Transverse colon (tissue), 4 donors: ENCODE measurements around the gene BMAL2. TPM values are rescaled to one million over a fixed set of nuclear protein-coding genes. Genes with fewer than 3 reads are reported as not detected.
A peak's percentile ranks its signal among the peaks of the same experiment; 100 is the strongest.

Experiments
- DNase-seq: peaks from one replicate; pipeline ENCODE4 v3.0.0-alpha.2; 2019
- H3K27ac ChIP-seq, 4 donors: fragments of 200-600 bp; sonication (generic); 2 replicates each; pipeline ENCODE4 v1.5.1; 2016 to 2018; ENCODE audit warnings: inconsistent platforms in 4 of 4
- H3K27me3 ChIP-seq: fragments of 200-600 bp; sonication (generic); 2 replicates; pipeline ENCODE4 v1.5.1; 2017; ENCODE audit warnings: inconsistent platforms
- H3K36me3 ChIP-seq, 4 donors: fragments of 200-600 bp; sonication (generic); 2 replicates each; pipeline ENCODE4 v1.5.1; 2017 to 2019; ENCODE audit warnings: inconsistent platforms in 4 of 4
- H3K4me1 ChIP-seq, 4 donors: fragments of 200-600 bp; sonication (generic); 2 replicates each; pipeline ENCODE4 v1.5.1; 2017 to 2020; ENCODE audit warnings: inconsistent platforms in 4 of 4
- H3K4me3 ChIP-seq, 4 donors: fragments of 200-600 bp; sonication (generic); 1 replicate in 1 of 4; 2 replicates in 3 of 4; pipeline versions ENCODE4 v1.5.1 to v1.6.1; 2017 to 2019; ENCODE audit warnings: inconsistent platforms in 4 of 4
- H3K9me3 ChIP-seq, 2 donors: fragments of 200-600 bp; sonication (generic); 2 replicates each; pipeline ENCODE4 v1.5.1; 2017 to 2019; ENCODE audit warnings: inconsistent platforms in 2 of 2
- CTCF ChIP-seq, 5 experiments: fragments of 200-600 bp in 3 of 5; fragments of 450-650 bp in 2 of 5; sonication (generic) in 3 of 5; IDR thresholded peaks; 1 replicate in 2 of 5; 2 replicates in 3 of 5; pipeline ENCODE4 v1.5.1; 2016 to 2017; ENCODE audit warnings: antibody characterized with exemption in 5 of 5, inconsistent platforms in 3 of 5, mild to moderate bottlenecking in 2 of 5, moderate library complexity in 1 of 5
- EP300 ChIP-seq: sonication (generic); formaldehyde crosslinking; IDR thresholded peaks from one replicate; pipeline ENCODE4 v1.6.1; 2017; ENCODE audit warnings: antibody characterized with exemption, low read depth
- POLR2A ChIP-seq: fragments of 450-650 bp; IDR thresholded peaks from one replicate; pipeline ENCODE4 v1.6.1; 2016; ENCODE audit warnings: antibody characterized with exemption, mild to moderate bottlenecking, moderate library complexity
- POLR2AphosphoS5 ChIP-seq, 3 donors: sonication (generic); formaldehyde crosslinking; IDR thresholded peaks; one replicate each; pipeline ENCODE4 v1.6.1; 2016; ENCODE audit warnings: antibody characterized with exemption in 3 of 3
- WGBS, 2 donors: methylation state at CpG; one replicate each; pipeline ENCODE4 v1.1.5; 2018; ENCODE audit warnings: low coverage in 1 of 2; 5-methylcytosine and 5-hydroxymethylcytosine counted together
- in situ Hi-C, 4 donors: fragments of 200-750 bp; cut with MboI; loops; one replicate each; pipeline versions ENCODE4 v1.15.0 to v1.15.1; 2017; ENCODE audit warnings: low sequenced_read_pairs in 3 of 4, low pct_ligation_motif_present in 1 of 4, low pct_unique_long_range_greater_than_20kb in 1 of 4
- intact Hi-C: fragments of 100-400 bp; cut with DNase I; formaldehyde crosslinking; loops from one replicate; pipeline ENCODE4 v1.15.1; 2023; ENCODE audit warnings: low total_unique reads
- total RNA-seq, 4 donors: library from RNA; depleted of rRNA; stranded (reverse); fragments of >200 nt; gene quantifications; one replicate each; pipeline ENCODE4 v1.1.0, GENCODE V29; 2016

Gene BMAL2
- total RNA-seq, 4 donors from 2014 or later, result 0.75 to 1.7 (median 1.3) TPM

GRCh38 chr12:27319409-27319808, 13.2 kb upstream of the BMAL2 start:
- H3K4me1 ChIP-seq, result no peaks in the 10 kb centered on the region
- in situ Hi-C loops, result loop anchor here (10.0 to 25.0 kb wide), 3 partner anchors 182 to 285 kb away; no protein-coding TSS in a partner anchor
- H3K9me3 ChIP-seq, result no peaks in the 10 kb centered on the region
- no peaks in the 10 kb centered on the region for H3K27me3 ChIP-seq
- intact Hi-C loops, result no loop called here
- 28 to 63% methylated on average over 1 of the region's 1 CpG for WGBS, 2 donors
- peaks cover 0 to 79% (median 26%) of the 10 kb centered on the region in 4 donors for H3K36me3 ChIP-seq
- no peak for TF ChIP-seq POLR2A
- no peak for TF ChIP-seq POLR2AphosphoS5 (IDR thresholded peaks at IDR 0.05)
- no peak for TF ChIP-seq EP300
- no peak overlapping the region for H3K27ac ChIP-seq
- H3K4me3 ChIP-seq, result no peak overlapping the region
- DNase-seq, result no peak

- no peak for TF ChIP-seq POLR2AphosphoS5 (IDR thresholded peaks at IDR 0.05)
- no peak for TF ChIP-seq CTCF (IDR thresholded peaks at IDR 0.05)
- TF ChIP-seq EP300, result no peak
- no peak for TF ChIP-seq POLR2A
- in situ Hi-C loops (loop anchor here (10.0 to 25.0 kb wide), 3 partner anchors 183 to 285 kb away; no protein-coding TSS in a partner anchor), intact Hi-C loops (no loop called here)
Observed at GRCh38 chr12:27319848-27320247, 12.8 kb upstream of the BMAL2 start.

GRCh38 chr12:27324530-27324929, 8.1 kb upstream of the BMAL2 start:
- DNase-seq, result no peak

More at GRCh38 chr12:27319848-27320247, 12.8 kb upstream of the BMAL2 start:
- Histone ChIP-seq H3K9me3 (no peaks in the 10 kb centered on the region), H3K27ac (no peak overlapping the region), H3K36me3 (peaks cover 0 to 75% (median 25%) of the 10 kb centered on the region in 4 donors), H3K27me3 (no peaks in the 10 kb centered on the region), H3K4me3 (no peak overlapping the region), H3K4me1 (no peaks in the 10 kb centered on the region)
- 100% methylated on average over 2 of the region's 2 CpGs for WGBS, 2 donors
- DNase-seq, result no peak

GRCh38 chr12:27330846-27331245, 1.8 kb upstream of the BMAL2 start:
- in situ Hi-C loops (no loop called here), intact Hi-C loops (no loop called here)
- Histone ChIP-seq H3K27ac (peak overlapping the region in 2 of 4 donors; percentile 36 to 70), H3K36me3 (peaks cover 0 to 3% (median 0%) of the 10 kb centered on the region in 4 donors), H3K9me3 (no peaks in the 10 kb centered on the region), H3K4me1 (peaks cover 0 to 28% (median 13%) of the 10 kb centered on the region in 4 donors), H3K27me3 (peaks cover 20% of the 10 kb centered on the region), H3K4me3 (no peak overlapping the region)
- TF ChIP-seq EP300, result no peak
- no peak for TF ChIP-seq POLR2AphosphoS5 (IDR thresholded peaks at IDR 0.05)
- no peak for TF ChIP-seq POLR2A
- no peak for TF ChIP-seq CTCF (IDR thresholded peaks at IDR 0.05)
- 40 to 58% methylated on average over 1 of the region's 1 CpG for WGBS, 2 donors
- no peak for DNase-seq

More at GRCh38 chr12:27324530-27324929, 8.1 kb upstream of the BMAL2 start:
- no peak overlapping the region for H3K4me3 ChIP-seq
- H3K9me3 ChIP-seq, result no peaks in the 10 kb centered on the region
- H3K4me1 ChIP-seq, result no peaks in the 10 kb centered on the region
- in situ Hi-C loops, result loop anchor here in 3 of 4 donors (25.0 kb wide), 2 partner anchors 187 to 287 kb away; no protein-coding TSS in a partner anchor
- peaks cover 0 to 40% (median 16%) of the 10 kb centered on the region in 4 donors for H3K36me3 ChIP-seq
- TF ChIP-seq EP300 (no peak), POLR2AphosphoS5 (IDR thresholded peaks at IDR 0.05) (no peak), CTCF (IDR thresholded peaks at IDR 0.05) (no peak), POLR2A (no peak)
- intact Hi-C loops, result no loop called here
- H3K27ac ChIP-seq, result no peak overlapping the region
- no peaks in the 10 kb centered on the region for H3K27me3 ChIP-seq
